Sigmoid colon (tissue), 4 donors: ENCODE measurements around the gene NOX5.

Experiments
- EP300 ChIP-seq, 4 donors: sonication (generic); formaldehyde crosslinking; IDR thresholded peaks; one replicate each; pipeline ENCODE4 v1.6.1; 2017; ENCODE audit warnings: antibody characterized with exemption in 4 of 4
- POLR2AphosphoS5 ChIP-seq, 4 donors: sonication (generic); formaldehyde crosslinking; IDR thresholded peaks; one replicate each; pipeline ENCODE4 v1.6.1; 2017; ENCODE audit warnings: antibody characterized with exemption in 4 of 4
- TF ChIP-seq, protein P1 (sequence below), 4 experiments: fragments of 450-650 bp in 3 of 4; fragments of 200-600 bp in 1 of 4; IDR thresholded peaks; one replicate each; pipeline ENCODE4 v1.5.1; 2016 to 2019; ENCODE audit warnings: antibody characterized with exemption in 4 of 4, mild to moderate bottlenecking in 3 of 4, moderate library complexity in 2 of 4

GRCh38 chr15:69075440-69075839 is 60.9 kb downstream of the NOX5 start:
- no peak for TF ChIP-seq EP300 (IDR thresholded peaks at IDR 0.05)
- TF ChIP-seq, protein P1, sequence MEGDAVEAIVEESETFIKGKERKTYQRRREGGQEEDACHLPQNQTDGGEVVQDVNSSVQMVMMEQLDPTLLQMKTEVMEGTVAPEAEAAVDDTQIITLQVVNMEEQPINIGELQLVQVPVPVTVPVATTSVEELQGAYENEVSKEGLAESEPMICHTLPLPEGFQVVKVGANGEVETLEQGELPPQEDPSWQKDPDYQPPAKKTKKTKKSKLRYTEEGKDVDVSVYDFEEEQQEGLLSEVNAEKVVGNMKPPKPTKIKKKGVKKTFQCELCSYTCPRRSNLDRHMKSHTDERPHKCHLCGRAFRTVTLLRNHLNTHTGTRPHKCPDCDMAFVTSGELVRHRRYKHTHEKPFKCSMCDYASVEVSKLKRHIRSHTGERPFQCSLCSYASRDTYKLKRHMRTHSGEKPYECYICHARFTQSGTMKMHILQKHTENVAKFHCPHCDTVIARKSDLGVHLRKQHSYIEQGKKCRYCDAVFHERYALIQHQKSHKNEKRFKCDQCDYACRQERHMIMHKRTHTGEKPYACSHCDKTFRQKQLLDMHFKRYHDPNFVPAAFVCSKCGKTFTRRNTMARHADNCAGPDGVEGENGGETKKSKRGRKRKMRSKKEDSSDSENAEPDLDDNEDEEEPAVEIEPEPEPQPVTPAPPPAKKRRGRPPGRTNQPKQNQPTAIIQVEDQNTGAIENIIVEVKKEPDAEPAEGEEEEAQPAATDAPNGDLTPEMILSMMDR (IDR thresholded peaks at IDR 0.05), result no peak
- no peak for TF ChIP-seq POLR2AphosphoS5 (IDR thresholded peaks at IDR 0.05)
